OCI-LY3 (cell line): ENCODE results near the gene CHD5.
"Not testable (repeated sequence)": the region's sequence is repeated elsewhere in the genome, so short reads cannot be mapped to it uniquely, and the experiment has no call there.

Experiments
- H2AFZ ChIP-seq: fragments of 200-600, 300-600 bp; shearing (Covaris generic); 2 replicates; pipeline ENCODE4 v1.6.0; 2014; ENCODE audit warnings: antibody characterized with exemption, low read depth, low read length
- H3K27ac ChIP-seq: fragments of 200-600, 300-600 bp; sonication (generic); 2 replicates; pipeline ENCODE4 v1.5.1; 2014; ENCODE audit warnings: mild to moderate bottlenecking, low read length, moderate library complexity, mixed read lengths
- H3K27me3 ChIP-seq: fragments of 200-600, 300-600 bp; sonication (generic); 2 replicates; pipeline ENCODE4 v1.6.1; 2014; ENCODE audit warnings: low read depth, low read length, mixed read lengths
- H3K36me3 ChIP-seq: fragments of 200-600, 300-600 bp; sonication (generic); replicated peaks from 2 replicates; pipeline ENCODE3; 2014; ENCODE audit warnings: low read depth, low read length, mixed read lengths
- H3K4me1 ChIP-seq: fragments of 300-600, 200-600 bp; sonication (generic); 2 replicates; pipeline ENCODE4 v1.6.1; 2014; ENCODE audit warnings: low read length, mixed read lengths
- H3K4me2 ChIP-seq: fragments of 200-600, 300-600 bp; sonication (generic); 2 replicates; pipeline ENCODE4 v1.6.1; 2014; ENCODE audit warnings: low read length, mixed read lengths
- H3K4me3 ChIP-seq: fragments of 300-600, 200-600 bp; sonication (generic); 2 replicates; pipeline ENCODE4 v1.5.1; 2014; ENCODE audit warnings: antibody characterized with exemption, mild to moderate bottlenecking, low read length, moderate library complexity
- H3K79me2 ChIP-seq: fragments of 300-600, 200-600 bp; shearing (Covaris generic); 2 replicates; pipeline ENCODE4 v1.6.1; 2014; ENCODE audit warnings: mild to moderate bottlenecking, low read length, mixed read lengths
- H3K9ac ChIP-seq: fragments of 300-600, 200-600 bp; shearing (Covaris generic); 2 replicates; pipeline ENCODE4 v1.6.0; 2014; ENCODE audit warnings: mild to moderate bottlenecking, low read length, moderate library complexity
- H3K9me3 ChIP-seq: fragments of 200-600, 300-600 bp; shearing (Covaris generic); 2 replicates; pipeline ENCODE4 v1.6.1; 2014; ENCODE audit warnings: low read length, mixed read lengths; ENCODE audit not compliant: insufficient read depth
- H4K20me1 ChIP-seq: fragments of 200-600, 300-600 bp; sonication (generic); 2 replicates; pipeline ENCODE4 v1.6.1; 2016; ENCODE audit warnings: low read length, mixed read lengths; ENCODE audit not compliant: insufficient read depth
- EZH2phosphoT487 ChIP-seq: fragments of 200-600 bp; shearing (Covaris generic); IDR thresholded peaks from 2 replicates; pipeline ENCODE4 v1.6.1; 2018; ENCODE audit warnings: antibody characterized with exemption, mixed run types, low read depth
- TF ChIP-seq, protein P1 (sequence below): fragments of 200-600, 300-600 bp; sonication (generic); IDR thresholded peaks from 2 replicates; pipeline ENCODE4 v1.5.1; 2014; ENCODE audit warnings: antibody characterized with exemption, low read length, low read depth

Gene CHD5

GRCh38 chr1:6222636-6223035 lies 42.5 kb upstream of the CHD5 start:
- TF ChIP-seq EZH2phosphoT487, result no peak
- TF ChIP-seq, protein P1, sequence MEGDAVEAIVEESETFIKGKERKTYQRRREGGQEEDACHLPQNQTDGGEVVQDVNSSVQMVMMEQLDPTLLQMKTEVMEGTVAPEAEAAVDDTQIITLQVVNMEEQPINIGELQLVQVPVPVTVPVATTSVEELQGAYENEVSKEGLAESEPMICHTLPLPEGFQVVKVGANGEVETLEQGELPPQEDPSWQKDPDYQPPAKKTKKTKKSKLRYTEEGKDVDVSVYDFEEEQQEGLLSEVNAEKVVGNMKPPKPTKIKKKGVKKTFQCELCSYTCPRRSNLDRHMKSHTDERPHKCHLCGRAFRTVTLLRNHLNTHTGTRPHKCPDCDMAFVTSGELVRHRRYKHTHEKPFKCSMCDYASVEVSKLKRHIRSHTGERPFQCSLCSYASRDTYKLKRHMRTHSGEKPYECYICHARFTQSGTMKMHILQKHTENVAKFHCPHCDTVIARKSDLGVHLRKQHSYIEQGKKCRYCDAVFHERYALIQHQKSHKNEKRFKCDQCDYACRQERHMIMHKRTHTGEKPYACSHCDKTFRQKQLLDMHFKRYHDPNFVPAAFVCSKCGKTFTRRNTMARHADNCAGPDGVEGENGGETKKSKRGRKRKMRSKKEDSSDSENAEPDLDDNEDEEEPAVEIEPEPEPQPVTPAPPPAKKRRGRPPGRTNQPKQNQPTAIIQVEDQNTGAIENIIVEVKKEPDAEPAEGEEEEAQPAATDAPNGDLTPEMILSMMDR, result no peak
- H3K79me2 ChIP-seq, result no peaks in the 10 kb centered on the region
- H3K27me3 ChIP-seq, result no peaks in the 10 kb centered on the region
- H3K4me3 ChIP-seq, result no peak overlapping the region
- no peak overlapping the region for H3K27ac ChIP-seq
- H4K20me1 ChIP-seq, result no peaks in the 10 kb centered on the region
- no peak overlapping the region for H3K9ac ChIP-seq
- H3K4me1 ChIP-seq, result peaks cover 3% of the 10 kb centered on the region; the same call in 1 of the 2 replicates
- H3K36me3 ChIP-seq, result peaks cover 10% of the 10 kb centered on the region
- no peaks in the 10 kb centered on the region for H3K9me3 ChIP-seq
- H2AFZ ChIP-seq, result no peak overlapping the region
- H3K4me2 ChIP-seq, result no peak overlapping the region

DNA sequence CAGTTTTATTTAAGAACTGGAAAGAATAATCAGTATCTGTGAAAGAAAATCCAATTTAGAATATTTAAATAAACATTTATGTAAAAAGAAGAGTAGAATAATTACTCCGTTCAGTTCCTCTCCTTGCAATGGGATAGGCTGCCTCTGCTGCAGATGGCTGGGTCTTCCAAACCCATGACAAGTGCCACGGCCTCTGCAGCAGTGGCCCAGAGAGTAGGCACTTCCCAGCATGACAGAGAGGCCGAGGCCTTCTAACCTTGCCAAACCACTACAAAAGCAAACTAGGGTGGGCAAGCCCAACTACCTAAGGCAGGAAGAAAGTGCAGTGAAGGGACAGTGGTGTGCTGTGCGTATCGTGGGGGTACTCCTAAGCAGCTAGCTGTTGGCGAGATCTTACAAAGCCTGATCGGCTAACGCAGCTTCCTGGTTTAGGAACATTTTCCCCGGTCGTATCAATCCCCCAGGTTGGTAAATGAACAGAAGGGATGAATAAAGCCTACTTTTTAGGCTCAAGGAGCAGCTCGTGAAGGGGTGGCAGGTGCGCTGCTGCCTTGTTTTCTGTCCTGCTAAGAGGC lies 41.2 kb upstream of the CHD5 start:
- no peak overlapping the region for H3K4me2 ChIP-seq
- H3K36me3 ChIP-seq, result peaks cover 10% of the 10 kb centered on the region
- H3K9me3 ChIP-seq, result no peaks in the 10 kb centered on the region
- no peak overlapping the region for H3K9ac ChIP-seq
- H2AFZ ChIP-seq, result no peak overlapping the region
- no peaks in the 10 kb centered on the region for H3K27me3 ChIP-seq
- H4K20me1 ChIP-seq, result no peaks in the 10 kb centered on the region
- no peak overlapping the region for H3K4me3 ChIP-seq
- no peaks in the 10 kb centered on the region for H3K79me2 ChIP-seq
- no peak overlapping the region for H3K27ac ChIP-seq
- TF ChIP-seq EZH2phosphoT487, result no peak
- TF ChIP-seq, protein P1, result no peak
- H3K4me1 ChIP-seq, result peaks cover 5% of the 10 kb centered on the region; the same call in 1 of the 2 replicates

DNA sequence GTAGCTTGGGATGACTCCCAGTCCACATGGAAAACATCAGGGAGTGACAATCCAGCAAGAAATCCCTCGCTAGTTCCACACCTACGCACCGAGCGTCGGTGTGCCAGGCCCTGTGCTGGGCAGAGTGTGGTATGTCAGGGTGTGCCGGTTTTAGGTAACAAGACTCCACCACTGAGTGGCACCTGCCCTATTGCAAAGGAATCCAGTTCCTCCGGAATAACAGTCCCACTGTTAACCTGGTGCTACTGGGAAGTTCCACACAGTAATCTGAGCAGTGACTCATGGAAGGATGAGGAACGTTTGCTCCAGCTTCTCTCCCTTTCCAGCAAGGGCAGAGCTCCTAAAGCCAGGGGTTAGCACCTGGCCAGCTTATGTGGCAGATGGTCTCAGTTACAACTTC lies 40.1 kb upstream of the CHD5 start:
- no peak for TF ChIP-seq EZH2phosphoT487
- TF ChIP-seq, protein P1, result no peak
- Histone ChIP-seq H3K4me1 (peaks cover 5% of the 10 kb centered on the region; the same call in 1 of the 2 replicates), H2AFZ (no peak overlapping the region), H3K9me3 (no peaks in the 10 kb centered on the region), H3K4me3 (no peak overlapping the region), H3K27ac (no peak overlapping the region), H4K20me1 (no peaks in the 10 kb centered on the region), H3K36me3 (peaks cover 10% of the 10 kb centered on the region), H3K4me2 (no peak overlapping the region), H3K79me2 (no peaks in the 10 kb centered on the region), H3K27me3 (no peaks in the 10 kb centered on the region), H3K9ac (no peak overlapping the region)

DNA sequence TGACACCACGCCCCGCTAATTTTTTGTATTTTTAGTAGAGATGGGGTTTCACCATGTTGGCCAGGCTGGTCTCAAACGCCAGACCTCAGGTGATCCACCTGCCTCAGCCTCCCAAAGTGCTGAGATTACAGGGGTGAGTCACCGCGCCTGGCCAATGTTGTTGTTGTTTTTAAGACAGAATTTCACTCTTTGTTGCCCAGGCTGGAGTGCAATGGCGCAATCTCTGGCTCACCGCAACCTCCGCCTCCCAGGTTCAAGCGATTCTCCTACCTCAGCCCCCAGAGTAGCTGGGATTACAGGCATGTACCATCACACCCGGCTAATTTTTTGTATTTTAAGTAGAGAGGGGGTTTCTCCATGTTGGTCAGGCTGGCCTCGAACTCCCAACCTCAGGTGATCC lies 39.5 kb upstream of the CHD5 start:
- H3K4me1 ChIP-seq, H3K79me2 ChIP-seq, H3K36me3 ChIP-seq, H4K20me1 ChIP-seq, H3K27me3 ChIP-seq, H3K9ac ChIP-seq, H2AFZ ChIP-seq, H3K27ac ChIP-seq, H3K4me2 ChIP-seq, H3K9me3 ChIP-seq, H3K4me3 ChIP-seq: not testable (repeated sequence)
